GM12801 (cell line): Measurements from ENCODE around the gene NECAB3.

Source experiments
- TF ChIP-seq, protein P1 (sequence below): IDR thresholded peaks from one replicate; pipeline ENCODE4 v1.5.1; 2011; ENCODE audit warnings: control low read depth; ENCODE audit not compliant: insufficient read length; ENCODE audit errors: extremely low read depth

The NECAB3 gene

DNA sequence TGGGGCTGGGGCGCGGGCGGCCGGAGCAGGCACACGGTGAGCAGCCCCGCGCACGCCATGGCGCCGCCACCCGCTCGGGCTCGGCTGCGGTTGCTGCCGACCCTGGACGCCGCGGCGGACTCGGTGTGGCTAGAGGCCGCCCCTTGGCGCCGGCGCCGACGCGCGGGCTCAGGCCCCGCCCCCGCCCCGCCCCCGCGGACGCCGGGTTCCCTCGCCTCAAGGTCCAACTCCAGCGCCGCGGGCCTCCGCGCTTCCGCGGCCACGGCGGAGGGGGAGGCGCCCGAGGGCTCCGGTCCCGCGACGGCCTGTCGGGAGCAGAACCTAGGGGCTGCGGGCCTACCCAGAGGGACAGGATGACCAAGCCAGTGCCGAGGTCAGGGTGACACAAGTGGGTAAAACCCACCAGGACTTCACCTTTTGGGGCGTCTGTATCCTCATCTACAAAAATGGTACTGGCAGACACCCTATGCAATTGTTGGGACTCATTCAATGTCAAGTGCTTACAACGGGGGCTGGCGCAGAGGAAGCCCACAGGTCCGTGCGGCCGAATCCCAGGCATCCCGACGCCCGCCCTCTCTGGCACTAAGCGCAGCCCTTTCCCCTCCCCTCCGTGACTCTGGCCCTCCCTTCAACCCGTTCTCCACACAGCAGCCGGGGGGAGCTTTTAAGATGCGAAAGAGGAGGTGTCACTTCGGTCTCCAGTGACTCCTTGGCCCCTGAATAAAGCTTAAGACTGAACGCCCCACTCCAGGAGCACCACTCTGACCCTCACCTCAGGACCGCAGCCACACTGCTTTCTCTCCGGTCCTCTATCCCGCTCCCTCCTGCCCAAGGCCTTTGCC, at the start of gene NECAB3:
NECAB3 (minus strand) TSS at position 135 of the 842 bp plus-strand sequence; CDS start at position 59, 76 bp downstream.
- TF ChIP-seq, protein P1, sequence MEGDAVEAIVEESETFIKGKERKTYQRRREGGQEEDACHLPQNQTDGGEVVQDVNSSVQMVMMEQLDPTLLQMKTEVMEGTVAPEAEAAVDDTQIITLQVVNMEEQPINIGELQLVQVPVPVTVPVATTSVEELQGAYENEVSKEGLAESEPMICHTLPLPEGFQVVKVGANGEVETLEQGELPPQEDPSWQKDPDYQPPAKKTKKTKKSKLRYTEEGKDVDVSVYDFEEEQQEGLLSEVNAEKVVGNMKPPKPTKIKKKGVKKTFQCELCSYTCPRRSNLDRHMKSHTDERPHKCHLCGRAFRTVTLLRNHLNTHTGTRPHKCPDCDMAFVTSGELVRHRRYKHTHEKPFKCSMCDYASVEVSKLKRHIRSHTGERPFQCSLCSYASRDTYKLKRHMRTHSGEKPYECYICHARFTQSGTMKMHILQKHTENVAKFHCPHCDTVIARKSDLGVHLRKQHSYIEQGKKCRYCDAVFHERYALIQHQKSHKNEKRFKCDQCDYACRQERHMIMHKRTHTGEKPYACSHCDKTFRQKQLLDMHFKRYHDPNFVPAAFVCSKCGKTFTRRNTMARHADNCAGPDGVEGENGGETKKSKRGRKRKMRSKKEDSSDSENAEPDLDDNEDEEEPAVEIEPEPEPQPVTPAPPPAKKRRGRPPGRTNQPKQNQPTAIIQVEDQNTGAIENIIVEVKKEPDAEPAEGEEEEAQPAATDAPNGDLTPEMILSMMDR, result no peak

- TF ChIP-seq, protein P1, result no peak
Measured at GRCh38 chr20:33721391-33722140, 47.3 kb upstream of the NECAB3 start.

DNA sequence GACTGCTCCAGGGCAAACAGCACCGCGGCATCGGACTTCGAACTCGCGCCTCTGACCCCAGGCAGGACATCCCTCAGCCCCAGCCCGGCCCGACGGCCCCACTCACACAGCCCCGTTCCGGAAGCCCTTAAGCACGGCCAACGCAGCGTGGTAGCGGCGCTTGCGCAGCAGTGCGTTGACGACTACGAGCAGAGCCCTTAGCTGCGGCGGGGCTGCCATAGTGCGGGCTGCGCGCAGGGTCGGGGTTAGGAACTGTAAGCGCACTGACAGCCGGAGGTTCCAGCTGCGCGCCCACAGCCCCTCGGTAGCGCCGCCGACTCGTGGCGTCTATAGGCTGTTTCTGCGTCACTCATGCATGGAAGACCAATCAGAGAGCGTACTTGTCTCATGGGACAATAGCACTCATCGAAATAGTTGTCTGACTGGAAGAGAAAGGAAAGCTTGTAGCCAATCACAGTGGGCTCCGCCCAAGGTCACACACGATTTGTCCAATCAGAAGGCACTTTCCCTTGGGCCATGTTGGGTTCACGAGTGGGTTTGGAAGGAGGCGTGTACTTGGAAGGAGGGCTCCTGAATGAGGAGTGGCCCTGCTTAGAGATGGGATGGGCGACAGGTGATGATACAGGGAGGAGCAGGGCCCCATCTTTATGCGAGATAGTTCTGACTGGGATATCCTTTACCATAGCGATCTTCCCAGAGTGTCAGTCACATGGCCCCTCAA, 45.9 kb upstream of the NECAB3 start, which contains the start of gene PXMP4:
PXMP4 (minus strand) TSS at position 322 of the 721 bp plus-strand sequence; CDS start at position 219, 103 bp downstream.
- TF ChIP-seq, protein P1, result no peak

DNA sequence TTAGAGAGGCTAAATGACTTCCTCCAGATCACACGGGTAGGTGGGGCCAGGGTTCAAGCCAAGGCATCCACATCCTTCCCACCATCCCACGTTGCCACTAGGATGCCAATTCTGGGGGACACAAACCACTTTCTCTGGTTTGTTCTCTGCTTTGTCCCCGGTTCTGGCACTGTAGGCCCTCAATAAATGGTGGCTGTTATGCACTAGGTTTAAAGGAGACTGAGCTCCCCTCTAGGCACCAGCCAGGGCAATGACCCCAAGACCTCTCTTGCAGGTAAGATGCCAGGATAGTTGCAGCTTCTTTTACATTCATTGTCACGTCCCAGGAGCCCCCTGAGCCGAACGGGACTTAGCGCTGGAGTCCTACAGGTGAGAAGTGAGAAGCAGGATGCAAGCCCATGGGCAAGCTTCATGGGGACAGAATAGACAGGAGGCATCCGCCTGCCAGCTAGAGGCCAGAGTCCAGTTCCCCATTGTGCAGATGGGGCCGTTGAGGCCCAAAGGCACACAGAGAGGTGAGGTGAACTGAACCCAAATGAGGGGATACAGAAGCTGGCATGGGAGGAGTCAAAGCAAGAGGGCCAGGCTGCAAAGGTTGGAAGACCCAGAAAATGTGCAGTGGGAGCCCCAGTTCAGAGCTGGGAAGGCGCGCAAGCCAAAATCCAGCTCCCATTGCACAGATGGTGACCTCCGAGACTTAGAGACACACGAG, 45.2 kb upstream of the NECAB3 start:
- TF ChIP-seq, protein P1, result no peak

DNA sequence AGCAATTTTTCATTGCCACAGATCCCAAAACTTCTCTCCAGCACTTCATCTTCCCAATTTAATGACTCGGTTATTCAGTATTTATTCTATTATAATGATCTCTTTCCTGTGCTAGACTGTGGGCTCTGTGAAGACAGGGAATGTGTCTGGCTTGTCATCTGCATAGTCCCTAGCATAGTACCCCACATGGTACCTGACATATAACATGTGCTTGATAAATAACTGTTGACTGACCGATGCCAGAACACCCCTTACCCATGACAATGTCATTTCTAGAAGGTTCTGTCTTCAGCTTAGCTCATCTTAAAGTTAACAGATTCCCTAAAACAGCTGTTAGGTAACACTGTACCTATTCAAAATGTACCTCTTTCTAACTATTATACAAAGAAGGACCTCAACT, 42.3 kb upstream of the NECAB3 start:
- TF ChIP-seq, protein P1, result no peak

DNA sequence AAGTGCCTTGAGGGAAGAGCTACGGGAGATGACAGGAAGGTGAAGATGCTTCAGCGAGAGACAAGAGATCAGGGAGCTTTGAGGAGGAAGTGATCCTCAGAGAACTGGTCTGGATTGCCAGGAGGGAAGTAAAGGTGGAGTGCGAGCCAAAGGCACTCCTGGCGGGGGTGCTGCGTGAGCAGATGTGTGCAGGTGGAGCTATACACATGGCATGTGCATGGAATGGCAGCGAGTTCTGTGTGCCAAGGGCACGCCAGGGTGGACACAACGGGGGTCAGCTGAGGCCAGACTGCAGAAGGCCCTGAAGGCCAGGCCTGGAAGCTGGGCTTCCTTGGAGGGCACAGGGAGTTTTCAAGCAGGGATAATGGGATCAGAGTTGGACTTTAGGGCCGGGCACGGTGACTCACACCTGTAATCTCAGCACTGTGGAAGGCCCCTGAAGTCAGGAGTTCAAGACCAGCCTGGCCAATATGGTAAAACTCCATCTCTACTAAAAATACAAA, 39.7 kb upstream of the NECAB3 start:
- TF ChIP-seq, protein P1, result no peak
